H9 (cell line): Measurements from ENCODE around the gene LPCAT4. TPM values are rescaled to one million over a fixed set of nuclear protein-coding genes. Genes with fewer than 3 reads are reported as not detected.

Experiments
- DNase-seq: peaks from one replicate; pipeline ENCODE4 v3.0.0-alpha.2; 2017
- H2AFZ ChIP-seq: one replicate; pipeline ENCODE4 v1.6.1; 2013; ENCODE audit warnings: mild to moderate bottlenecking, low read length, control low read depth, moderate library complexity
- H2AK5ac ChIP-seq: 2 replicates; pipeline ENCODE4 v1.6.1; 2013; ENCODE audit warnings: low read length, control low read depth, mixed read lengths; ENCODE audit not compliant: insufficient read length
- H2BK120ac ChIP-seq: one replicate; pipeline ENCODE4 v1.6.1; 2013; ENCODE audit warnings: low read depth, mild to moderate bottlenecking, low read length, control low read depth, inconsistent platforms; ENCODE audit not compliant: poor library complexity, severe bottlenecking
- H2BK12ac ChIP-seq: 2 replicates; pipeline ENCODE4 v1.6.1; 2013; ENCODE audit warnings: low read length, control low read depth, mixed read lengths, low read depth; ENCODE audit not compliant: insufficient read length
- H2BK15ac ChIP-seq: 2 replicates; pipeline ENCODE4 v1.6.1; 2013; ENCODE audit warnings: low read depth, low read length, control low read depth
- H2BK20ac ChIP-seq: one replicate; pipeline ENCODE4 v1.6.1; 2013; ENCODE audit warnings: low read depth, mild to moderate bottlenecking, low read length, control low read depth, inconsistent platforms; ENCODE audit not compliant: poor library complexity, severe bottlenecking
- H2BK5ac ChIP-seq: 2 replicates; pipeline ENCODE4 v1.6.1; 2013; ENCODE audit warnings: low read length, control low read depth, mixed read lengths; ENCODE audit not compliant: insufficient read length
- H3K14ac ChIP-seq: 2 replicates; pipeline ENCODE4 v1.6.1; 2013; ENCODE audit warnings: low read length, control low read depth; ENCODE audit not compliant: insufficient read depth
- H3K18ac ChIP-seq: 2 replicates; pipeline ENCODE4 v1.6.1; 2013; ENCODE audit warnings: low read depth, mild to moderate bottlenecking, mixed read lengths, low read length, control low read depth; ENCODE audit not compliant: insufficient read length
- H3K23ac ChIP-seq: 2 replicates; pipeline ENCODE4 v1.6.1; 2013; ENCODE audit warnings: low read length, control low read depth, mixed read lengths, low read depth; ENCODE audit not compliant: insufficient read length
- H3K23me2 ChIP-seq: 2 replicates; pipeline ENCODE4 v1.6.1; 2013; ENCODE audit warnings: low read depth, mild to moderate bottlenecking, mixed read lengths, low read length, control low read depth; ENCODE audit not compliant: insufficient read length, poor library complexity, severe bottlenecking
- H3K27ac ChIP-seq: 2 replicates; pipeline ENCODE4 v1.5.1; 2013; ENCODE audit warnings: low read length, control low read depth, mixed read lengths, low read depth; ENCODE audit not compliant: insufficient read length
- H3K27me3 ChIP-seq: 2 replicates; pipeline ENCODE4 v1.6.1; 2013; ENCODE audit warnings: low read length, control low read depth, inconsistent platforms; ENCODE audit not compliant: insufficient read depth
- H3K4ac ChIP-seq: 2 replicates; pipeline ENCODE4 v1.6.1; 2013; ENCODE audit warnings: low read depth, mild to moderate bottlenecking, control low read depth, inconsistent platforms, low read length, moderate library complexity
- H3K4me1 ChIP-seq: 2 replicates; pipeline ENCODE4 v1.6.1; 2013; ENCODE audit warnings: low read length, control low read depth, inconsistent platforms; ENCODE audit not compliant: insufficient read depth
- H3K4me2 ChIP-seq: 2 replicates; pipeline ENCODE4 v1.6.1; 2013; ENCODE audit warnings: low read length, control low read depth, mixed read lengths; ENCODE audit not compliant: insufficient read length, insufficient read depth
- H3K56ac ChIP-seq: 2 replicates; pipeline ENCODE4 v1.6.1; 2013; ENCODE audit warnings: low read depth, mild to moderate bottlenecking, mixed read lengths, low read length, control low read depth; ENCODE audit not compliant: insufficient read length
- H3K79me1 ChIP-seq: 2 replicates; pipeline ENCODE4 v1.6.1; 2013; ENCODE audit warnings: low read depth, mild to moderate bottlenecking, moderate library complexity, low read length, control low read depth, inconsistent platforms; ENCODE audit not compliant: insufficient read depth, poor library complexity, severe bottlenecking
- H3K79me2 ChIP-seq: 2 replicates; pipeline ENCODE4 v1.6.1; 2013; ENCODE audit warnings: low read length, control low read depth, inconsistent platforms; ENCODE audit not compliant: insufficient read depth
- H3K9ac ChIP-seq: 2 replicates; pipeline ENCODE4 v1.6.1; 2013; ENCODE audit warnings: low read length, control low read depth, mixed read lengths; ENCODE audit not compliant: insufficient read length; ENCODE audit errors: extremely low read depth
- H3K9me3 ChIP-seq: one replicate; pipeline ENCODE4 v1.6.1; 2013; ENCODE audit warnings: low read depth, low read length, inconsistent platforms; ENCODE audit not compliant: control insufficient read depth
- H3T11ph ChIP-seq: one replicate; pipeline ENCODE4 v1.6.1; 2013; ENCODE audit warnings: mild to moderate bottlenecking, low read length, control low read depth, inconsistent platforms
- H4K20me1 ChIP-seq: one replicate; pipeline ENCODE4 v1.6.1; 2013; ENCODE audit not compliant: control insufficient read depth, insufficient read length, insufficient read depth
- H4K5ac ChIP-seq: 2 replicates; pipeline ENCODE4 v1.6.1; 2013; ENCODE audit warnings: low read depth, mild to moderate bottlenecking, mixed read lengths, low read length, control low read depth; ENCODE audit not compliant: insufficient read length
- H4K8ac ChIP-seq: replicated peaks from 2 replicates; pipeline ENCODE4 v1.6.1; 2013; ENCODE audit warnings: low read length, control low read depth, mixed read lengths, low read depth; ENCODE audit not compliant: insufficient read length
- H4K91ac ChIP-seq: 2 replicates; pipeline ENCODE4 v1.6.1; 2013; ENCODE audit warnings: low read depth, mild to moderate bottlenecking, moderate library complexity, mixed read lengths, low read length, control low read depth; ENCODE audit not compliant: insufficient read length
- H3K27ac Mint-ChIP-seq, 3 experiments: 2 replicates in 2 of 3; 3 replicates in 1 of 3; pipeline ENCODE4 v1.8.0; 2020 to 2021; ENCODE audit warnings: mixed read lengths in 3 of 3, mild to moderate bottlenecking in 1 of 3, moderate library complexity in 1 of 3
- H3K27me3 Mint-ChIP-seq: 2 replicates; pipeline ENCODE4 v1.8.0; 2021; ENCODE audit warnings: low read depth, mild to moderate bottlenecking, moderate library complexity, mixed read lengths
- H3K36me3 Mint-ChIP-seq, 3 experiments: 2 replicates in 2 of 3; 3 replicates in 1 of 3; pipeline ENCODE4 v1.8.0; 2020 to 2021; ENCODE audit warnings: low read depth in 3 of 3, mixed read lengths in 3 of 3; ENCODE audit not compliant: insufficient read depth in 1 of 3
- H3K4me1 Mint-ChIP-seq, 2 experiments: 2 replicates each; pipeline ENCODE4 v1.8.0; 2020; ENCODE audit warnings: mixed read lengths in 2 of 2
- H3K4me3 Mint-ChIP-seq, 2 experiments: 2 replicates in 1 of 2; 3 replicates in 1 of 2; pipeline ENCODE4 v1.8.0; 2020 to 2021; ENCODE audit warnings: mild to moderate bottlenecking in 2 of 2, mixed read lengths in 2 of 2, moderate library complexity in 1 of 2
- H3K9me3 Mint-ChIP-seq, 2 experiments: 2 replicates in 1 of 2; 3 replicates in 1 of 2; pipeline ENCODE4 v1.8.0; 2020; ENCODE audit warnings: mild to moderate bottlenecking in 2 of 2, mixed read lengths in 2 of 2, moderate library complexity in 1 of 2
- WGBS: extraction: QIAGEN DNeasy Blood & Tissue Kit; methylation state at CpG from one replicate; pipeline ENCODE4 v1.1.7; 2013; ENCODE audit warnings: missing lambda C conversion rate, low lambda C conversion rate, mixed read lengths; ENCODE audit not compliant: insufficient read length; ENCODE audit errors: extremely low coverage; 5-methylcytosine and 5-hydroxymethylcytosine counted together
- microRNA-seq: library from miRNA; unstranded; fragments of <30 nt; microRNA quantifications from one replicate; pipeline ENCODE4, GENCODE V29; 2020; ENCODE audit warnings: borderline microRNAs expressed
- total RNA-seq: library from RNA; stranded (reverse); gene quantifications from 2 replicates; pipeline ENCODE4 v1.2.1, GENCODE V29; 2021
- TF ChIP-seq, protein P1 (sequence below): fragments of 200-600 bp; sonication (generic); conservative IDR thresholded peaks from 3 replicates; pipeline ENCODE4 v1.8.0; 2021; ENCODE audit warnings: antibody characterized with exemption, mild to moderate bottlenecking

LPCAT4 gene
- total RNA-seq, 1 experiment from 2014 or later: 71.1 TPM

DNA sequence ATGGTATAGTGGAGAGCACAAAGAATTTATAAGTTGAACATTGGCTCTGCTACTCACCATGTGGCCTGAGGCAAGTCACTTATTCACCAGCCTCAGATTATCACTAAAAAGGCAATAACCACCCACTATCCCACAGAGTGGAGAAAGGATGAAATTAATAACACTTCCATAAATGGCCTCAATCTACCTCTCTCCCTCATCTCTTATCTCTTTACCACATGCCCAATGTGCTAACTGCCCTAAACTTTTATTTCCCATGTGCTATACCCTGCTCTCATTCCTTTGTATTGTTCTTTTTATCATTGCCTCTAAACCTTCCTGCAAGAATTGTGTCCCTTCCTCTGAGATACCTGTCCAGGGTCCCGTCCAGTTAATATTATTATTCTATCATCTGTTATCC lies 55.4 kb downstream of the LPCAT4 start:
- no peak overlapping the region for H3K56ac ChIP-seq

More for the DNA sequence above, 55.4 kb downstream of the LPCAT4 start:
- no peaks in the 10 kb centered on the region for H4K20me1 ChIP-seq
- H2BK12ac ChIP-seq: no peak overlapping the region
- H4K5ac ChIP-seq: no peak overlapping the region
- H3K27me3 ChIP-seq: no peaks in the 10 kb centered on the region
- H2BK15ac ChIP-seq: no peak overlapping the region
- no peak overlapping the region for H4K8ac ChIP-seq
- TF ChIP-seq, protein P1, sequence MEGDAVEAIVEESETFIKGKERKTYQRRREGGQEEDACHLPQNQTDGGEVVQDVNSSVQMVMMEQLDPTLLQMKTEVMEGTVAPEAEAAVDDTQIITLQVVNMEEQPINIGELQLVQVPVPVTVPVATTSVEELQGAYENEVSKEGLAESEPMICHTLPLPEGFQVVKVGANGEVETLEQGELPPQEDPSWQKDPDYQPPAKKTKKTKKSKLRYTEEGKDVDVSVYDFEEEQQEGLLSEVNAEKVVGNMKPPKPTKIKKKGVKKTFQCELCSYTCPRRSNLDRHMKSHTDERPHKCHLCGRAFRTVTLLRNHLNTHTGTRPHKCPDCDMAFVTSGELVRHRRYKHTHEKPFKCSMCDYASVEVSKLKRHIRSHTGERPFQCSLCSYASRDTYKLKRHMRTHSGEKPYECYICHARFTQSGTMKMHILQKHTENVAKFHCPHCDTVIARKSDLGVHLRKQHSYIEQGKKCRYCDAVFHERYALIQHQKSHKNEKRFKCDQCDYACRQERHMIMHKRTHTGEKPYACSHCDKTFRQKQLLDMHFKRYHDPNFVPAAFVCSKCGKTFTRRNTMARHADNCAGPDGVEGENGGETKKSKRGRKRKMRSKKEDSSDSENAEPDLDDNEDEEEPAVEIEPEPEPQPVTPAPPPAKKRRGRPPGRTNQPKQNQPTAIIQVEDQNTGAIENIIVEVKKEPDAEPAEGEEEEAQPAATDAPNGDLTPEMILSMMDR: no peak
- H2BK20ac ChIP-seq: no peak overlapping the region
- Mint-ChIP-seq H3K4me3 (no peak overlapping the region), H3K4me1 (0 out of 4 replicates have a peak, but pooled peaks cover 0 to under 1% of the 10 kb centered on the region in 2 experiments), H3K9me3 (no peaks in the 10 kb centered on the region), H3K36me3 (peaks cover 0 to 3% (median 0%) of the 10 kb centered on the region in 3 experiments; a peak in 1 of 7 replicates), H3K27ac (no peak overlapping the region), H3K27me3 (no peaks in the 10 kb centered on the region)
- no peaks in the 10 kb centered on the region for H3K79me1 ChIP-seq
- no peak overlapping the region for H3K9ac ChIP-seq
- no peak overlapping the region for H2AK5ac ChIP-seq
- no peaks in the 10 kb centered on the region for H3K23me2 ChIP-seq
- no peaks in the 10 kb centered on the region for H3K9me3 ChIP-seq
- H3T11ph ChIP-seq: no peak overlapping the region
- H2BK5ac ChIP-seq: no peak overlapping the region
- H3K23ac ChIP-seq: no peak overlapping the region
- WGBS: no CpG with 5 or more reads among the region's 1 CpG
- no peak overlapping the region for H2BK120ac ChIP-seq
- no peak overlapping the region for H3K18ac ChIP-seq
- no peak overlapping the region for H3K4ac ChIP-seq
- no peak overlapping the region for H3K14ac ChIP-seq
- no peak overlapping the region for H2AFZ ChIP-seq
- H3K27ac ChIP-seq: no peak overlapping the region
- no peak overlapping the region for H3K4me2 ChIP-seq
- no peaks in the 10 kb centered on the region for H3K4me1 ChIP-seq
- no peaks in the 10 kb centered on the region for H3K79me2 ChIP-seq
- H4K91ac ChIP-seq: no peak overlapping the region
- DNase-seq: no peak

Small RNA genes within 50 kb of the gene (microRNA-seq; reads per million reads assigned to microRNA genes)
- not detected for gene MIR1233-1

Other genes starting within 250 kb of the LPCAT4 start
- gene KATNBL1, start 157.1 kb downstream of the LPCAT4 start, total RNA-seq: 43.5 and 46.8 TPM in 2 replicates
- 108 and 109 TPM in 2 replicates for gene EMC4, start 142.2 kb downstream of the LPCAT4 start, total RNA-seq
- 8.4 and 11.1 TPM in 2 replicates for gene SLC12A6, start 29.4 kb downstream of the LPCAT4 start, total RNA-seq
- 215 and 235 TPM in 2 replicates for gene NOP10, start 24.1 kb downstream of the LPCAT4 start, total RNA-seq
- 0.26 and 0.46 TPM in 2 replicates for gene NUTM1, start 23.9 kb downstream of the LPCAT4 start, total RNA-seq
- 56.3 and 58.8 TPM in 2 replicates for gene GOLGA8A, start 70.6 kb upstream of the LPCAT4 start, total RNA-seq
- 37.1 and 42.1 TPM in 2 replicates for gene GOLGA8B, start 216.5 kb upstream of the LPCAT4 start, total RNA-seq